ENCODE results near the gene STK40. TPM values are rescaled to one million over a fixed set of nuclear protein-coding genes. Genes with fewer than 3 reads are reported as not detected.

Gene STK40
- total RNA-seq, 1 donor from 2014 or later = 80.1 TPM

GRCh38 chr1:36330940-36331339, 54.8 kb downstream of the STK40 start:
- no peaks in the 10 kb centered on the region for H3K9me3 Mint-ChIP-seq
- H3K27ac Mint-ChIP-seq (ENCODE audit: unreplicated experiment) = no peak overlapping the region
- no peak for DNase-seq (ENCODE audit: low read depth, low spot score)
- peaks cover 19% of the 10 kb centered on the region for H3K4me1 Mint-ChIP-seq
- no peaks in the 10 kb centered on the region for H3K36me3 Mint-ChIP-seq (ENCODE audit: low read depth)
- TF ChIP-seq CTCF (conservative IDR thresholded peaks at IDR 0.05) = no peak
- no peak overlapping the region for H3K4me3 Mint-ChIP-seq
- H3K27me3 Mint-ChIP-seq (ENCODE audit: low read depth) = no peaks in the 10 kb centered on the region

GRCh38 chr1:36329817-36330216, 55.9 kb downstream of the STK40 start:
- H3K27me3 Mint-ChIP-seq (ENCODE audit: low read depth) = no peaks in the 10 kb centered on the region
- DNase-seq (ENCODE audit: low read depth, low spot score) = no peak
- H3K9me3 Mint-ChIP-seq = no peaks in the 10 kb centered on the region
- H3K36me3 Mint-ChIP-seq (ENCODE audit: low read depth) = no peaks in the 10 kb centered on the region
- peak overlapping the region; percentile 21 for H3K4me3 Mint-ChIP-seq
- no peak for TF ChIP-seq CTCF (conservative IDR thresholded peaks at IDR 0.05)
- no peak overlapping the region for H3K27ac Mint-ChIP-seq (ENCODE audit: unreplicated experiment)
- H3K4me1 Mint-ChIP-seq = peaks cover 19% of the 10 kb centered on the region

- H3K36me3 Mint-ChIP-seq (ENCODE audit: low read depth) = no peaks in the 10 kb centered on the region
- DNase-seq (ENCODE audit: low read depth, low spot score) = no peak
- H3K27ac Mint-ChIP-seq (ENCODE audit: unreplicated experiment) = no peak overlapping the region
- H3K4me3 Mint-ChIP-seq = no peak overlapping the region
- H3K4me1 Mint-ChIP-seq = peaks cover 29% of the 10 kb centered on the region
- peaks cover 2% of the 10 kb centered on the region for H3K27me3 Mint-ChIP-seq (ENCODE audit: low read depth)
- TF ChIP-seq CTCF (conservative IDR thresholded peaks at IDR 0.05) = no peak
- no peaks in the 10 kb centered on the region for H3K9me3 Mint-ChIP-seq
These were observed 57.0 kb downstream of the STK40 start for GRCh38 chr1:36328713-36329112.

- Mint-ChIP-seq H3K36me3 (ENCODE audit: low read depth) (no peaks in the 10 kb centered on the region), H3K4me3 (no peak overlapping the region), H3K4me1 (peaks cover 29% of the 10 kb centered on the region), H3K9me3 (no peaks in the 10 kb centered on the region), H3K27ac (ENCODE audit: unreplicated experiment) (peak overlapping the region; percentile 73), H3K27me3 (ENCODE audit: low read depth) (peaks cover 2% of the 10 kb centered on the region)
- DNase-seq (ENCODE audit: low read depth, low spot score) = no peak
- no peak for TF ChIP-seq CTCF (conservative IDR thresholded peaks at IDR 0.05)
These were observed 57.6 kb downstream of the STK40 start for GRCh38 chr1:36328088-36328480.

GRCh38 chr1:36327421-36328087, 58.2 kb downstream of the STK40 start:
- peaks cover 2% of the 10 kb centered on the region for H3K27me3 Mint-ChIP-seq (ENCODE audit: low read depth)
- no peak for DNase-seq (ENCODE audit: low read depth, low spot score)
- peak overlapping the region; percentile 73 for H3K27ac Mint-ChIP-seq (ENCODE audit: unreplicated experiment)
- no peaks in the 10 kb centered on the region for H3K9me3 Mint-ChIP-seq
- no peak overlapping the region for H3K4me3 Mint-ChIP-seq
- peaks cover 29% of the 10 kb centered on the region for H3K4me1 Mint-ChIP-seq
- TF ChIP-seq CTCF (conservative IDR thresholded peaks at IDR 0.05) = no peak
- no peaks in the 10 kb centered on the region for H3K36me3 Mint-ChIP-seq (ENCODE audit: low read depth)

All from neural crest cell (in vitro differentiated cells).